ENCODE data around the gene CSMD2.

DNA sequence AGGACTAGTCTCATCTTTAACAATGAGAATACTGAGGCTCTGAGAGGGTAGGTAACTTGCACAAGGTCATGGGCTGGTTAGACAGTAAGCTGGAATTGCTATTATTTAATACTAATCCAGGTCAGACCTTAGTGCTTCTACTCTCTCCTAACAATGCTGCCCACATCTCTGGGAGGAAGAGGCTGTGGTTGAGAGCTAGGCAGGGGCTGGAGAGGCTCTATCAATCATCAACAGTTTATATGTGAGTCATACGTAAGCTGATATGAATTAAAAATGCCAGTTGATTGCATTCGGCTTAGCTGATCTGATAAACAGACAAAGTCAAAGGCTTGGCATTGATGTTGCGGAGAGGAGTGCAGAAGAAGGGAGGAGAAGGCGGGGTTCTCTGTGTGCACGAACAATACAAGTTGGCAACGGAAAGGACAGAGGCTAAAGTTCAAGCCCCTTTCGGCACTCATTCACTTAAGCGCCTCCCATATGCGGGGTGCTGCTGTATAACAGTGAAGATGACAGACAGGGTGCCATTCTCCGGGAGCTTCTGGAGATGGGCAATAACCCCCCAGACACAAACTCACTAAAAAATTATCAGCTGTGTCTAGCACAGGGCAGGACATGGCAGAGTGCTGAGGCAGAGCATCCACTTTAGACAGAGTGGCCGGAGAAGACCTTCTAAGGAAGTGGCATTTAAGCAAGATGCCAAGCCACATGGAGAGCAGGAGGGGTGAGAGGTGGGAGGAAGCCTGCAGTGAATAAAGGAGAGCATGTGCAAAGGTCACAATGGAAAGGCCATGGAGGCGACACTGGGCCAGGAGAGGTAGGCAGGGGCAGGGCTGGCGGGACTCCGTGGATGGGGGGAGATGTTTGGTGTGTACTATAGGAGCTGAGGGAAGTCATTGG lies 497.4 kb downstream of the CSMD2 start:
- TF ChIP-seq, protein P1, sequence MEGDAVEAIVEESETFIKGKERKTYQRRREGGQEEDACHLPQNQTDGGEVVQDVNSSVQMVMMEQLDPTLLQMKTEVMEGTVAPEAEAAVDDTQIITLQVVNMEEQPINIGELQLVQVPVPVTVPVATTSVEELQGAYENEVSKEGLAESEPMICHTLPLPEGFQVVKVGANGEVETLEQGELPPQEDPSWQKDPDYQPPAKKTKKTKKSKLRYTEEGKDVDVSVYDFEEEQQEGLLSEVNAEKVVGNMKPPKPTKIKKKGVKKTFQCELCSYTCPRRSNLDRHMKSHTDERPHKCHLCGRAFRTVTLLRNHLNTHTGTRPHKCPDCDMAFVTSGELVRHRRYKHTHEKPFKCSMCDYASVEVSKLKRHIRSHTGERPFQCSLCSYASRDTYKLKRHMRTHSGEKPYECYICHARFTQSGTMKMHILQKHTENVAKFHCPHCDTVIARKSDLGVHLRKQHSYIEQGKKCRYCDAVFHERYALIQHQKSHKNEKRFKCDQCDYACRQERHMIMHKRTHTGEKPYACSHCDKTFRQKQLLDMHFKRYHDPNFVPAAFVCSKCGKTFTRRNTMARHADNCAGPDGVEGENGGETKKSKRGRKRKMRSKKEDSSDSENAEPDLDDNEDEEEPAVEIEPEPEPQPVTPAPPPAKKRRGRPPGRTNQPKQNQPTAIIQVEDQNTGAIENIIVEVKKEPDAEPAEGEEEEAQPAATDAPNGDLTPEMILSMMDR (IDR thresholded peaks at IDR 0.05) = no peak
- no peak for TF ChIP-seq FOXJ3 (CRISPR knock-in tag; IDR thresholded peaks at IDR 0.05; ENCODE audit: borderline replicate concordance)
- no peak for TF ChIP-seq GABPB1 (CRISPR knock-in tag; IDR thresholded peaks at IDR 0.05)
- TF ChIP-seq, protein P2, sequence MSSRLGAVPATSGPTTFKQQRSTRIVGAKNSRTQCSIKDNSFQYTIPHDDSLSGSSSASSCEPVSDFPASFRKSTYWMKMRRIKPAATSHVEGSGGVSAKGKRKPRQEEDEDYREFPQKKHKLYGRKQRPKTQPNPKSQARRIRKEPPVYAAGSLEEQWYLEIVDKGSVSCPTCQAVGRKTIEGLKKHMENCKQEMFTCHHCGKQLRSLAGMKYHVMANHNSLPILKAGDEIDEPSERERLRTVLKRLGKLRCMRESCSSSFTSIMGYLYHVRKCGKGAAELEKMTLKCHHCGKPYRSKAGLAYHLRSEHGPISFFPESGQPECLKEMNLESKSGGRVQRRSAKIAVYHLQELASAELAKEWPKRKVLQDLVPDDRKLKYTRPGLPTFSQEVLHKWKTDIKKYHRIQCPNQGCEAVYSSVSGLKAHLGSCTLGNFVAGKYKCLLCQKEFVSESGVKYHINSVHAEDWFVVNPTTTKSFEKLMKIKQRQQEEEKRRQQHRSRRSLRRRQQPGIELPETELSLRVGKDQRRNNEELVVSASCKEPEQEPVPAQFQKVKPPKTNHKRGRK (CRISPR knock-in tag; IDR thresholded peaks at IDR 0.05; ENCODE audit: borderline replicate concordance) = no peak
- TF ChIP-seq, protein P3, sequence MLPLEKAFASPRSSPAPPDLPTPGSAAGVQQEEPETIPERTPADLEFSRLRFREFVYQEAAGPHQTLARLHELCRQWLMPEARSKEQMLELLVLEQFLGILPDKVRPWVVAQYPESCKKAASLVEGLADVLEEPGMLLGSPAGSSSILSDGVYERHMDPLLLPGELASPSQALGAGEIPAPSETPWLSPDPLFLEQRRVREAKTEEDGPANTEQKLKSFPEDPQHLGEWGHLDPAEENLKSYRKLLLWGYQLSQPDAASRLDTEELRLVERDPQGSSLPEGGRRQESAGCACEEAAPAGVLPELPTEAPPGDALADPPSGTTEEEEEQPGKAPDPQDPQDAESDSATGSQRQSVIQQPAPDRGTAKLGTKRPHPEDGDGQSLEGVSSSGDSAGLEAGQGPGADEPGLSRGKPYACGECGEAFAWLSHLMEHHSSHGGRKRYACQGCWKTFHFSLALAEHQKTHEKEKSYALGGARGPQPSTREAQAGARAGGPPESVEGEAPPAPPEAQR (CRISPR knock-in tag; IDR thresholded peaks at IDR 0.05) = no peak
- TF ChIP-seq, protein P4, sequence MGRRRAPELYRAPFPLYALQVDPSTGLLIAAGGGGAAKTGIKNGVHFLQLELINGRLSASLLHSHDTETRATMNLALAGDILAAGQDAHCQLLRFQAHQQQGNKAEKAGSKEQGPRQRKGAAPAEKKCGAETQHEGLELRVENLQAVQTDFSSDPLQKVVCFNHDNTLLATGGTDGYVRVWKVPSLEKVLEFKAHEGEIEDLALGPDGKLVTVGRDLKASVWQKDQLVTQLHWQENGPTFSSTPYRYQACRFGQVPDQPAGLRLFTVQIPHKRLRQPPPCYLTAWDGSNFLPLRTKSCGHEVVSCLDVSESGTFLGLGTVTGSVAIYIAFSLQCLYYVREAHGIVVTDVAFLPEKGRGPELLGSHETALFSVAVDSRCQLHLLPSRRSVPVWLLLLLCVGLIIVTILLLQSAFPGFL (CRISPR knock-in tag; IDR thresholded peaks at IDR 0.05; ENCODE audit: borderline replicate concordance) = no peak
- no peak for TF ChIP-seq NR2C2 (CRISPR knock-in tag; IDR thresholded peaks at IDR 0.05)
- no peak for TF ChIP-seq TCF7 (CRISPR knock-in tag; IDR thresholded peaks at IDR 0.05; ENCODE audit: low read depth)
- TF ChIP-seq CREM (CRISPR knock-in tag; IDR thresholded peaks at IDR 0.05) = no peak
- TF ChIP-seq, protein P5, sequence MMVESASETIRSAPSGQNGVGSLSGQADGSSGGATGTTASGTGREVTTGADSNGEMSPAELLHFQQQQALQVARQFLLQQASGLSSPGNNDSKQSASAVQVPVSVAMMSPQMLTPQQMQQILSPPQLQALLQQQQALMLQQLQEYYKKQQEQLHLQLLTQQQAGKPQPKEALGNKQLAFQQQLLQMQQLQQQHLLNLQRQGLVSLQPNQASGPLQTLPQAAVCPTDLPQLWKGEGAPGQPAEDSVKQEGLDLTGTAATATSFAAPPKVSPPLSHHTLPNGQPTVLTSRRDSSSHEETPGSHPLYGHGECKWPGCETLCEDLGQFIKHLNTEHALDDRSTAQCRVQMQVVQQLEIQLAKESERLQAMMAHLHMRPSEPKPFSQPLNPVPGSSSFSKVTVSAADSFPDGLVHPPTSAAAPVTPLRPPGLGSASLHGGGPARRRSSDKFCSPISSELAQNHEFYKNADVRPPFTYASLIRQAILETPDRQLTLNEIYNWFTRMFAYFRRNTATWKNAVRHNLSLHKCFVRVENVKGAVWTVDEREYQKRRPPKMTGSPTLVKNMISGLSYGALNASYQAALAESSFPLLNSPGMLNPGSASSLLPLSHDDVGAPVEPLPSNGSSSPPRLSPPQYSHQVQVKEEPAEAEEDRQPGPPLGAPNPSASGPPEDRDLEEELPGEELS (CRISPR knock-in tag; IDR thresholded peaks at IDR 0.05) = no peak
- TF ChIP-seq, protein P6, sequence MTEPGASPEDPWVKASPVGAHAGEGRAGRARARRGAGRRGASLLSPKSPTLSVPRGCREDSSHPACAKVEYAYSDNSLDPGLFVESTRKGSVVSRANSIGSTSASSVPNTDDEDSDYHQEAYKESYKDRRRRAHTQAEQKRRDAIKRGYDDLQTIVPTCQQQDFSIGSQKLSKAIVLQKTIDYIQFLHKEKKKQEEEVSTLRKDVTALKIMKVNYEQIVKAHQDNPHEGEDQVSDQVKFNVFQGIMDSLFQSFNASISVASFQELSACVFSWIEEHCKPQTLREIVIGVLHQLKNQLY (CRISPR knock-in tag; IDR thresholded peaks at IDR 0.05) = no peak

Measured in WTC11 (cell line).